Measurements from ENCODE around the gene TIAM2.
"Not testable (repeated sequence)": the region's sequence is repeated elsewhere in the genome, so short reads cannot be mapped to it uniquely, and the experiment has no call there.

Gene TIAM2

DNA sequence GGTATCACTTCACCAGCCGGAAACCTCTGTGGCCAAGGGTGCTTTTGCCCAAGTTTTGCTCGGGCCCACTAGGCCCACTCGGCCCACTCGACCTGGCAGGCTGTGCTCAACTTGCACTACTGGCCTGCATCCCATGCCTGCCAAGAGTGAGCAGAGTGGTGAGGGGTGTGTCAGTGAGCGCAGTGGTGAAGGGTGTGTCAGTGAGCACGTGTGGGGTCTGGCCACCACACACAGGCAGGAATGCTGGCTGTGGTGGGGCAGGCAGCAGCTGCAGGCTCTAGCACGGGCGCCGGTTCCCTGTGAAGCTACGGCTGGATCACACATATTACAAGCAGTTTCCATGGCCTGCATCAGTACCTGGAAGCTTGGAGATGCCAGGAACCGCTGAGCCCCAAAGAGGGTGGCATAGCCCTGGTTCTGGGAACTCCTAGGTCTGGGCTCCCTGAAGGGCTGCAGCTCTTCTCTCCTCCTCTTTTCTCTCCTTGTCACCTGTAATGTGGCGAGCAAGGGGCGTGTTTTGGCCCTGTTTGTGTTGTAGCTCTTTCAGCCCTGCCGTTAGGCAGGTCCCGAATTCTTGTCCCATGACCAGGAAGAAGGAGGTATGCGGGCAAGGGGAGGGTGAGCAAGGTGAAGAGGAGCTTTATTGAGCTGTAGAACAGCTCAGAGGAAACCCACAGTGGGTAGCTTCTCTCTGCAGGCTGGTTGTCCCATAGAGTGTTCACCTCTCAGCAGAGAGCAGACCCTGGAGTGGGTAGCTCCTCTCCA lies 217.7 kb downstream of the TIAM2 start:
- no peak for DNase-seq

DNA sequence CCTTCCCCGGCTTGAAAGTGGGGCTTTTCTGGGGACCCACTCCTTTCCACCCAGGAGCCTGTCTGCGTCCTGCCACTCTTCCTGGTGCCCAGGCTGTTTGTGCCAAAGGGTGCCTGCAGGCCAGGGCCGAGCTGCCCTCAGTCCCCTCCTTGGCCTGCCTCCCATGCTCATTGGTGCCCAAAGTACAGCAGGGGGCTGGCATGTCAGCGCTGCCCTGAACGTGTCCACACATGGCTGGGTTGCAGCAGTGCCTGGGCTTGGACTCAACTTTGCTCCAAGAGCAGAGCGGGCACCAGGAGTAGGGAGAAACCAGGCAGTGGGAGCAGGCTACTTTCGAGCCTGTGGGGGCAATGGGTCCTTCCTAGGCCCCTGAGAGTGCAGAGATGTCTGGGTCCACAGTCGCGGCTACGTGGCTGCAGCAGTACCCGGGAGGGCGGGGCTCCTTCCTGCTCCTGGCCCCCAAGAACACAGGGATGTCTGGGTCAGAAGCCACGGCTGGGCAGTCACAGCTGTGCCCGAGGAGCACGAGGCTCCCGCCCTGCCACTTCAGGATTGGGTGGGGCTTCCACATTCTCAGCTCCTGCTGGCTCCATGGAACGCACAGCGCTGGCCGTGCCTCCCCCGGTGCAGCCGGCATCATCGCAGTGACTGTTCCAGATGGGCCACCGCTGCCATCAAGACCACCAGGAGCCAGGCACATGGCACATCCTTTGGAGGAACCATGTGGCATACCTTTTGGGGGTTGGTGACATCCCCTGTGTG lies 218.7 kb downstream of the TIAM2 start:
- no peak for DNase-seq

DNA sequence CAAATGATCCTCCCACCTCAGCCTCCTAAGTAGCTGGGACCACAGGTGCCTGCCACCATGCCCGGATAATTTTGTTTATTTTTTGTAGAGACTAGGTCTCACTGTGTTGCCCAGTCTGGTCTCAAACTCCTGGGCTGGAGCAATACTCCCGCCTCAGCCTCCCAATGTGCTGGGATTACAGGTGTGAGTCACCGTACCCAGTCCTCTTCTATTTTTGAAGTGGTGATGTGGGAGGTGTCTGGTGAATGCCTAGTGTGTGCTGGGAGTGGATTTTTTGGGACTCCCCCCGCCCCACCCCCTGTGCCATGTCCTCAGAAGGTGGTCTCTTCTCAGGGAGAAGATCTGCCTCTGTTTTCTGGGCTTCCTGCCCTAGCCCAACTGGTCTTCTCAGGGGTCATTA lies 220.8 kb downstream of the TIAM2 start:
- no peak for DNase-seq

DNA sequence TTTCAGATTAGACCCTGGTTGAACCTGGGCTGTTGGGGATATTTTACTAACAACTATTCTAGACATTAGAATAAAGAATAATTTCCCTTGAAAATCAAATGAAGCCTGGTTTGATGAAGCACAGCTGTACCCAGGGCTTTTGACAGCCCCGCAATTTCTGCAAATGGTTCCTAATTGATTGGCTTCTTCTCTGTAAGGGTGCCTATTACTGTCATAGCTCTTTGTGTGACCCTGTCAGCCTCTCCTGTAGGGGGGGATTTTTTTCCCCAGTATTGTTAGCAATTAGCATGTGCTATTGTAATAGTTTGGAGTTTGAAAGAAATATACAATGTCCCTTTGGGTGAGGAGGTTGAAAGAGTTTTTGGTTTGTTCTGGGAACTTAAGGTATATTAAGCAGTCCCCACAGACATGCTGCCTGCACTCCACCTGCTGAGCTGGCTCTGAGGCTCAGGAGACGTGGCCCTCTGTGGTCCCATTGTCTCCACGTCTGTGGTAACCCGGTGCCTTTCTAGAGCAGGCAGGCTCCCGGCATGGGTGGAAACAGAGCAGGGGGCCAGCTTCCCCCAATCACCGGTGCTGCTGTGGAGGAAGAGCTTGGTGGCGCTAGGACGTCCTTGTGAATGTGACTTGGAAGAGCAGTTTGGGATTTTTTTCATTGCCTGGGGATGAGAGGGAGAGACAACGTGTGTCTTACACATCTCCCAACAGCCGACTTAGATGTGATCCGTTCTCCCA lies 221.4 kb downstream of the TIAM2 start:
- DNase-seq, result no peak

DNA sequence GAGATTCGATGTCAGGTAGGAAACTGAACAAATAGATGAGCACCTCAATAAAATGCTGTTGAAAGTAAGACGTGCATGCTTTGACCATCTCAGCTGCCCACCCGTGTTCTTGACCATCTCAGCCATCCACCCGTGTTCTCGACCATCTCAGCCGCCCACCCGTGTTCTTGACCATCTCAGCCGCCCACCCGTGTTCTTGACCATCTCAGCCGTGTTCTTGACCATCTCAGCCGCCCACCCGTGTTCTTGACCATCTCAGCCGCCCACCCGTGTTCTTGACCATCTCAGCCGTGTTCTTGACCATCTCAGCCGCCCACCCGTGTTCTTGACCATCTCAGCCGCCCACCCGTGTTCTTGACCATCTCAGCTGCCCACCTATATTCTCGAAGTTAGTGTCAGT lies 223.6 kb downstream of the TIAM2 start:
- not testable (repeated sequence) for DNase-seq

DNA sequence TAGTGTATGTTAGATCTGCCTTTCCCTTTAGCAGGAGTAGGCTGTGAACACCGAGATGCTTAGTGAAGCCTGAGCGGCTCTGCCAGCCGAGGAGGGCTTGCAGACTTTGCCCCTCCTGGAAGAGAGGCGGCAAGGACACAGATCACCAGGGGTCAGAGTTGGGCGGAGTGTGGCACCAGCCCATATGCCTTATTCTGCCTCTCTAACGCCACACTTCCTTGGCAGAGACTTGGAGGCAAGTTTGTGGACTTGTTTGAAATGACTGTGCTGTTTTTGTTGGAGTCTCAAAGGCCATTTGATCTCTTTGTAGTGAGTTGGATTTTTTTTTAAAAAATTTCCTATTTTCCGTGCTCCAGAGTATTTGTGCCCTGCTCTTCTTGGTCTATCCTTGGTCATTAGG lies 224.2 kb downstream of the TIAM2 start:
- no peak for DNase-seq

DNA sequence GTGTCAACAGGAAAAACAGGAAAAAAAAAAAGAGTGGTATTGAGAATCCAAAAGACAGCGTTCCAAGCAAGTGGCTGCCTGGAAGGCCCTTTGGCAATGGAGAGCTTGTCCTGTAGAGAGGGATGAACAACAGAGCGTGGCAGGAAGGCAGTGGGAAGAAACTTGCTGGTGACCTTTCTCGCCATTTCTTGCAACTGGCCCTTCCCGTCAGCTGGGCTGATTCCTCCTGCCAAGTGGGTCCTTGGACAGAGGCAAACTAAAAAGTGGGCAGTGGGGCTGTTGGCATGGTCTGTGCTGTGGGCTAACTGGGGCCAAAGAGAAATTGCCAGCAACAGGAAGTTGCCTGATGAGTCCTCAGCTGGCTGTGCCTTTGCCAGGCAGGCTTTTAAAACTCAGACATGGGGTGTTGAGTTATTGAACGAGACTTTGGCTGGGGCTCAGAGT lies 224.8 kb downstream of the TIAM2 start:
- DNase-seq, result no peak

DNA sequence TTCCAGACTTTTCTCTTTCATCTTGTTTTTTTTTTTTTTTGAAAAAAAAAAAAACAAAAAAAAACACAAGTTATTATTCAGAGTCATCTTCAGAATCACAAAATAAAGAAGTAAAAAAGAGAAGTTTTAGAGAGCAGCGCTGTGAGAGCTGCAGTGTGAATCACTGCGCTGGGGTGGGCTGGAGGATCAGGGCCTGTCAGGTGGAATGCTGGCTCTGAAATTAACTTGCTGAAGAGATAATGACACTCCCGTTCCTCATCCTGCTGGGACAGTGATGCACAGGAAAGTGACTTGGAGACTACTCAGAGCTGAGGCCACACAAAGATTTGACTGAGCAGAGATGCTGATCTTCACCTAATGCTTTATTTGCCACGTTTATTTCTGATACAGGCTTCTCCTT lies 226.0 kb downstream of the TIAM2 start:
- no peak for DNase-seq

DNA sequence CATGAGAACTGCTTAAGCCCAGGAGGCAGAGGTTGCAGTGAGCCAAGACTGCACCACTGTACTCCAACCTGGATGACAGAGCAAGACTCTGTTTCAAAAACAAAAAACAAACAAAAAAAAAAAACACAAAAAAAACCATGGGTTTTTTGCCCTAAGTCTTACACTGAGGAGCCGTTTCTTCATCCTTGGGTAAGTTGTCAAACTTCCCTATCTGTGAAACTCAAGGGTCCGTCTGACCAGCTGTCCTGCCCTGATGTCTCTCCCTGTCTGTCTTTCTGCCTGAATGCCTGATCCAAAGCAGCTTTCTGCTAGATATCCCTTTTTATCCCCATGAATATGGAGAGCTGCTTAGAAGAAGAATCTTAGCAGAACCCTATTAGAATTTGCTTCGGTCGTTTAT lies 227.4 kb downstream of the TIAM2 start:
- DNase-seq, result no peak

DNA sequence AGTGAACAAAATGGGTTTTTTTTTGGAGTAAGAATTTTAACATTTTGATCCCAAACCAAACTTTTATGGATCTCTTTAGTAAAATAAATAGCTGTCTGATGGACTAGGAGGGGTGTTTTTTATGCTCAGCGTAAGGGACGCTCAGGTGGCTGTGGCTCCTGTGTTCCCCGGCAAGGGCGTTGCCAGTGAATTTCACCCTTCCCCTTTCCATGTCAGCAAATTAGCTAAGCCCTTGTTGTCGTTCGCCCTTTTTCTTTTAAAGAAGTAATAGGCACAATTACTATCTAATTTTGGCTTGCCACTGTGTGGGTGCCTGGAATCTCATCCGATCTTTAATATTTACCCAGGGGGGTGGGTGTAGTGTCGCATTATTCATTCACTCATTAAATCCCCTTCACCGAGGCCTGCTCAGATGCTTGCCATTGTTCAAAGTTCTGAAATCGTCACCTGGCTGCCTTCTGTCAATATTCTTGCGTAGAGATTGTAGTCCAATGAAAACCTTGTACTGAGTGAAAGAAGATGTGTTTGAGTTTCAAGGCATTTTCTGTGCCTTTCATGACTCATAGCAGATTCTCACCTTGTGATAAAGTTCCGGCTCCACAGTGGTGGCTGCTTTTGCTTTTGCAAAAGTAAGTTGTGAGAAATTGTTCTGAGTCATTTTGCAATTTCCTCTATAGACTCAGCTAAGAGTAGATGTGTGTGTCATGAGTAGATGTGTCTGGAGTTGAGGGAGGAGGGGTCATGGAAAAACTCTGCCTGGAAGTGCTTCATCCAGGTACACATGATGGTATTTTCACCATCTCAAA lies 228.7 kb downstream of the TIAM2 start:
- DNase-seq, result peak; percentile 54

DNA sequence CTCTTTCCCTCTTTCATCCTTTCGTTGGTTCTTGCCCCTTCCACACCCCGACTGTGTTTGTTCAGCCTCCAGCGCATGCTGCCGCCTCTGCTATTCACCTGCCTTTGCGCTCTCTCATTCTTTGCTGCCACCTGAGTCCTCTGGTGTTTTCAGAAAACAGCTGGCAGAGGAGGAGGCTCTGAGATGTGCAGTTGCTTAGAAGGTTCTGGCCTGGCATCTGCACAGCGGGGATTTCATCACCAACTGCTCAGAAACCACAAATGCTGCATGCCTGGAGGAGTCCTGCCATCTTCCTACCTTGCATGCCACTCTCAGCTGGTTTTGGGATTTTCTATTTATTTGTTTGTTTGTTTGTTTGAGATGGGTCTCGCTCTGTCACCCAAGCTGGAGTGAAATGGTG lies 229.5 kb downstream of the TIAM2 start:
- DNase-seq, result no peak

DNA sequence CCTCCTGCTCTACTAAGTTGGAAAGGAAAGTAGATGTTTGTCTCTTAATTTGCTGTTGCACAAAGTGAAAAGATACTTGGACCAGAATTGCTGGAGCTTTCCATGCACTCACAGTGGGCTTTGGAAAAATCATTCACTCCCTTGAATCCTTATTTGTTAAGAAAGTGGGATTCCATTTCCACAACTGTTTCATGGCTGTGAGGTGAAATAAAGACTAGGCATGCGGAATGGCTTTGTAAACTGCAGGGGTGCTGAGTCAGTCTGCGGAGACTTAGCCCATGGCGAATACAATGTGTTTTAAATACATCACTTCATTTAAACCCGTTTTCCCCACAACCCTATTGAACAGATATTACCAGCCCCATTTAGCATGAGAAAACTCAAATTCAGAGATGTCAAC lies 231.9 kb downstream of the TIAM2 start:
- DNase-seq, result no peak

DNA sequence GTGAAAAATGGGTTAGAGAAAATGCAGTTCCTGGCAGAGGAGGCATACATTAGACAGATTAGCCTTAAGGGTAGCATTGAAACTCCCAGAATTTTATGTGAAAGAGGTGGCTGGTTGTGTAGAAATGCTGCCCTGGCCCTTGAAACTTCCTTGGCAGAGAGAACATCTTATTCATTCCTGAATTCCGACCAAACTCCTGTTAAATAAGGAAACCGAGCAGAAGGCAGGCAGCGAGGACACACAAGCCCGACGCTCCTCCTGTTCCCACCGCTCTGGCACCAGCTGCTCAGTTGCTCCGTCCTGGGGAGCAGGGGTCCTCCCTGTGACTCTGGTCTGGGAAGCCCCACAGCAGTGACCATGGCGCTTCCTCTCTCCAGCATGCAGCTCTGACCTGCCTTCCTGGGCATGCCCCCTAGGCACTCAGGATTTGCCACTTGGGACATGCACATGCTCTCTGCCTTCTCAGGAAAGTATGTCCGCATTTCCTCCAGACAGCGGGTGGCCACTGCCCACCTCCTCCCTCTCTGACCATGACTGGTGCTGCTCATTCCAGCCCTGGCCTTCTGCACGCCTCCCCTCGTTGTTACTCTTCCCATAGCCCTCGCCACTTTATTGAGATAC lies 233.5 kb downstream of the TIAM2 start:
- DNase-seq, result no peak

DNA sequence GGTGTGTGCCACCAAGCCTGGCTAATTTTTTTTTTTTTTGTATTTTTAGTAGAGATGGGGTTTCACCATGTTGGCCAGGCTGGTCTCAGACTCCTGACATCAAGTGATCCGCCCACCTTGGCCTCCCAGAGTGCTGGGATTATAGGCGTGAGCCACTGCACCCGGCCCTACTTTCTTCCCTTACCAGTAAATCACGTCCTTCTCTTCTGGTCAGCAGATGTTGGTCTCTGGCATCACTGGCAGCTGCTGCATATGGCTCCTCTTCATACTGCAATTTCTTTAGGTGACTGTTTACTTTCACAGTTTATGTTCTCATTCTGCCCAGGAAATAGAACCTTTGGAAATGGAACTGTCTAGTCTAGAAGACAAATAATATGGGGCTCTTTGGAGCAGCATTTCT lies 235.9 kb downstream of the TIAM2 start:
- not testable (repeated sequence) for DNase-seq

DNA sequence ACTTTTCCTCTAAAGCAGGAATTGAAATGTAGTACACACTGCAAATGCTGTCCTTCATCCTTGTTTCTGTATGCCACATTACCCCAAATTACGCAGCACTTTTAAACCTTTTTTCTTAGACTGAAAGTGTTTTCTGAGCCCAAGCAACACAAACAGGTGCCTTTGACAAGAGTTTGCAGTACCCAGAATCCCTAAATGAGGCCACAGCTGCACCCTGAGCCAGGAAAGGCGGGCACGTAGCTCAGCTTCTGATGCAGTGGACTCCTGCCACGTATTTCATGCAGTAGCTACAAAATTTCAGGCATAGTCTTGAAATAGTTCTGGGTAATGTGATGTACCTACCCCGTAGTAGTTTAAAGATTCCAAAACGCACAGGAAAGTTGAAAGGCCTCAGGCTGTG lies 237.7 kb downstream of the TIAM2 start:
- no peak for DNase-seq

DNA sequence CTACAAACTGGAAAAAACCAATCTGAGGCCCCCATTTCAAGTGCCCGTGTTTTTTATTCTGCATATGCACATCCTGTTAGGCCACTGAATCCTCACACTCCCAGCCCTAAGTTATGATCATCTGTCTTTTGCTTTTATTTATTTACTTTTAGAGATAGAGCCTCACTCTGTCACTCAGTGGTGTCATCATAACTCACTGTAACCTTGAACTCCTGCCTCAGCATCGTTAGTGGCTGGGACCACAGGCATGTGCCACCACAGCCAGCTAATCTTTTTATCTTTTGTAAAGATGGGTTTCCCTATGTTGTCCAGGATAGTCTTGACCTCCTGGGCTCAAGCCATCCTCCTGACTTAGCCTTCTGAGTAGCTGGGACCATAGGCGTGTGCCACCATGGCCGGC lies 239.1 kb downstream of the TIAM2 start:
- DNase-seq, result no peak

DNA sequence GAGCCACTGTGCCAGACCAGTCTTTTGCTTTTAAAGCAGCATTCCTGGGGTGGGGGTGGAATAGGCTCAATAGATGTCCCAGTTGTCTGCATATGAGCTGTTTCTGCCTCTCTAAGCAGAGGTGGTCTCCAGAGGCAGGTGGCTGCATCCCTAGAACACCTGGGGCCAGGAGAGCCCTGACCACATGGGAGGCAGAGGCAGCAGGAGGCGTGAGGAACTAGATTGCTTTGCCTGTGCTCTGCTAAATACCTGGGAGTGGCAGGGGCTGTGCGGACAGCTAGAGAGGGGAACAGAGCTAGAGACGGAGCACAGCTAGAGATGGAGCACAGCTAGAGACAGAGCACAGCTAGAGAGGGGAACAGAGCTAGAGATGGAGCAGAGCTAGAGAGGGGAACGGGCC lies 239.6 kb downstream of the TIAM2 start:
- no peak for DNase-seq

DNA sequence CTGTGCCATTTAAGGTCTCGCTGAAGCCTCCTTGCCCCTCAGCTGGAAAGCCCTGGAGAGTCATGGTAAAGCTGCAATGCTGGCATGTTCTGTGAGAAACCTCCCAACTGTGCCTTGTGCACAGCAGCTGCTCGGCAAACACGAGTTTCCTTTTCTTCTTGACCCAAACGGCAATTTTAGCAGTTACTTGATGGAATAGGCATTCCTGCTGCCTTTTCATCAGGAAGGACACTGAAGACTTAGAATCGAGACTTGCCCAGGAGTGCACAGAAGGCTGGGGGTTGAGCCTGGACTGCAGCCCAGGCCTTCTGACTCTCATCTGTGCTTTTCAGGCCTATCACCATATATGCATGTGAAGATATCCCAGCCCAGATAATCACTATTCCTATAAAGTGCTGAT lies 240.0 kb downstream of the TIAM2 start:
- DNase-seq, result no peak

DNA sequence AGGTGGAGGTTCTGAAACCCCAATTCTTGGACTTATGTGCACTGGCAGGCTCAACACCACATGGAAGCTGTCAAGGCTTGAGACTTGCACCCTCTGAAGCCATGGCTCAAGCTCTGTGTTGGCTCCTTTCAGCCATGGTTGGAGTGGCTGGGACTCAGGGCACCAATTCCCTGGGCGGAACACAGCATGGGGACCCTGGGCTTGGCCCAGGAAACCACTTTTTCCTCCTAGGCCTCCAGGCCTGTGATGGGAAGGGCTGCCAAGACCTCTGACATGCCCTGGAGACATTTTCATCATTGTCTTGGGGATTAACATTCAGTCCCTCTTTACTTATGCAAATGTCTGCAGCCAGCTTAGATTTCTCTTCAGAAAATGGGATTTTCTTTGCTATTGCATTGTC lies 242.5 kb downstream of the TIAM2 start:
- DNase-seq, result no peak

DNA sequence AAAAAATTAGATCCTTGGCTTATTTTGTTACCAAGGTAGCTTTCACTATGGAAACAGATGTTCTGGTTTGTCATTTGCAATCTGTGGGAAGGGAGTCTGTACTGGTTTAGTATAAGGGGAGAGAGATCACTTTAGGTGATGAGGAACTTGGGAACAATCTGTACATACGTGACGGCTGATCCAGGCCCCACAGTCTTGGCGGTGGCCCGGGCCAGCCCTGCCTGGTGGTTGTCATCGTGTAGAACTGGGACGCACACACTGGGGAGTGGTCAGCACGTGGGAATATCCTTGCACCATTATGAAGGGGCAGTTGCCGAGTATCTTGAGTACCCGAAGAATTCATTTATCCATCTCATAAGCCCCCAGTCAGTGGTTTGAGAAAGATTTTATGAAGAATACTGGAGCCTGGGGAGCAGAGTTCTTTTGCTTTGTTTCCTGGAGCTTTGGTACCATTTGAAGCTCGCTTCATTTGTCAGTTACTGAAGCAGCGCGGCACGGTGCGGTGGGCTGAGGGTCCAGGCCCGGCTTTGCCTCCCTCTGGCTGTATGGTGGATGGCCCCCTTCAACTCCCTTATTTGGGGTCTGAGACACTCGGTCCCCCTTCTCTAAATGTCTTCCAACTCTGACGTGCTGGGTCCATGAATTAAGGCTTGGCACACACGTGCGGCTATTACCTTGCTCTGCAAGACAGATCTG lies 245.9 kb downstream of the TIAM2 start:
- DNase-seq, result no peak

DNA sequence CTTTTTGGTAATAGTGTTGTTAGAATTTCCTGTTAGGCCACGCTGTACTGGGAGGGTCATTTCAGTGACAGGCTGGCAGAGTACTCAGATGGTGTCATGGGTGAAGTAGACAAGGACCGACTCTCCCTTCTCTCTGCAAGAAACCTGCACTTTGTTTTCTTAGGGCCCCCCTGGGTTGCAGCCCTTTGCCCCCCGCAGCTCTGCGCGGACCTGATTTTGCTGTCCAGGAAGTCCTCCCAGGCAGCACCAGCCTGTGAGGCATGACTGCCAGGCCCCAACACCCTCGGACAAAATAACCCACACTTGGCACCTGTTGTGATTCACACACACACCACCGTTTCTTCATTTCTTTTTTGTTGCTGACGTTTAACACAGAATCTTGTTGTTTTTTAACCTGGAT lies 246.9 kb downstream of the TIAM2 start:
- DNase-seq, result no peak

DNA sequence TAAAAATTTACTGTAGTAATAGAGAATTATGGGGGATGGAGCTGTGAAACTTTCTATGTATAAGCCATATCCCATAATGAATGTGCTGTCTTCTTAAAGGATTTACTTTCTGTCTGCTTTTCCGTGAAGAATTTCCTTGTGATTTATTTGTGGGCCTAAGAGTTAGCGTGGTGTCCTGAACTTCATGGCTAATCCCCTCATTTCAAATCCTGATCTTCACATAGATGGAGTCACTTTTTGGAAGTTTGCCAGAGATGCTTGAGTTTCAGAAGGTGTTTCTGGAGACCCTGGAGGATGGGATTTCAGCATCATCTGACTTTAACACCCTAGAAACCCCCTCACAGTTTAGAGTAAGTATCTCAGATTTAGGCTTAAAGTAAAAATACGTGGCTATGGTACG lies 249.3 kb downstream of the TIAM2 start:
- no peak for DNase-seq
